SK-N-SH treated with all-trans-retinoic acid at 6 μM for 48 hours (cell line): ENCODE data around the gene EIF2B4.

ENCODE experiments used
- BACH2 ChIP-seq: fragments of 250-450 bp; sonication (Bioruptor Pico); IDR thresholded peaks from 2 replicates; pipeline ENCODE4 v1.9.0; 2021; ENCODE audit warnings: mild to moderate bottlenecking, borderline replicate concordance
- ESRRG ChIP-seq: fragments of 250-450 bp; sonication (Bioruptor Pico); IDR thresholded peaks from 2 replicates; pipeline ENCODE4 v1.6.1; 2021; ENCODE audit warnings: mild to moderate bottlenecking
- RARB ChIP-seq: fragments of 250-450 bp; sonication (Bioruptor Pico); IDR thresholded peaks from 2 replicates; pipeline ENCODE4 v1.8.0; 2021; ENCODE audit warnings: mild to moderate bottlenecking, moderate library complexity
- SNAI2 ChIP-seq: fragments of 250-450 bp; sonication (Bioruptor Pico); IDR thresholded peaks from 2 replicates; pipeline ENCODE4 v1.5.0; 2020; ENCODE audit warnings: mild to moderate bottlenecking, moderate library complexity
- ZC3H10 ChIP-seq: fragments of 250-450 bp; sonication (Bioruptor Pico); IDR thresholded peaks from 2 replicates; pipeline ENCODE4 v1.5.1; 2021; ENCODE audit warnings: mild to moderate bottlenecking, moderate library complexity
- TF ChIP-seq, protein P1 (sequence below): fragments of 250-450 bp; sonication (Bioruptor Pico); IDR thresholded peaks from 2 replicates; pipeline ENCODE4 v1.5.1; 2020; ENCODE audit warnings: low read depth, mild to moderate bottlenecking, moderate library complexity
- TF ChIP-seq, protein P2 (sequence below): fragments of 250-450 bp; sonication (Bioruptor Pico); IDR thresholded peaks from 2 replicates; pipeline ENCODE4 v1.5.0; 2020; ENCODE audit warnings: mild to moderate bottlenecking, moderate library complexity
- TF ChIP-seq, protein P3 (sequence below): fragments of 250-450 bp; sonication (Bioruptor Pico); IDR thresholded peaks from 2 replicates; pipeline ENCODE4 v1.8.0; 2021; ENCODE audit warnings: low read depth, mild to moderate bottlenecking, moderate library complexity, borderline replicate concordance
- TF ChIP-seq, protein P4 (sequence below): fragments of 250-450 bp; sonication (Bioruptor Pico); IDR thresholded peaks from 2 replicates; pipeline ENCODE4 v1.5.1; 2021; ENCODE audit warnings: mild to moderate bottlenecking, moderate library complexity

DNA sequence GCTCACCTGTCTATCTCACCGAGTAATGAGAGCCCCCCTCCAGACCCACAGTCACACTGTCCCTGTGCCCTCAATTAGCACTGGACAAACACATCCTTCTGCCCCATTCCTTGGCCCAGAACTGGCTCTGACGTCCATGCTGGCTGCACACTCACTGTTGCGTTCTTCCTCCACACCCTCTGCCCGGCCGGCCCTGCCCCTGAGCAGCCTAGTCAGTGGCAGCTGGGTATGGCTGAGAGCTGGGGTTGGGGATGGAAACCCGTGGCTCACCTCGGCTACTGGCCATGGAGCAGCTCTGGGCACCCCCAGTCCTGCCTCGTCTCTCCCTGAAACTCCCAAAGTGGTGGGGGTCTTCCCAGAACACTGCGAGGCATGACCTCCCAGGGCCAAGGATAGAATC, 55.4 kb downstream of the EIF2B4 start:
- TF ChIP-seq, protein P1, sequence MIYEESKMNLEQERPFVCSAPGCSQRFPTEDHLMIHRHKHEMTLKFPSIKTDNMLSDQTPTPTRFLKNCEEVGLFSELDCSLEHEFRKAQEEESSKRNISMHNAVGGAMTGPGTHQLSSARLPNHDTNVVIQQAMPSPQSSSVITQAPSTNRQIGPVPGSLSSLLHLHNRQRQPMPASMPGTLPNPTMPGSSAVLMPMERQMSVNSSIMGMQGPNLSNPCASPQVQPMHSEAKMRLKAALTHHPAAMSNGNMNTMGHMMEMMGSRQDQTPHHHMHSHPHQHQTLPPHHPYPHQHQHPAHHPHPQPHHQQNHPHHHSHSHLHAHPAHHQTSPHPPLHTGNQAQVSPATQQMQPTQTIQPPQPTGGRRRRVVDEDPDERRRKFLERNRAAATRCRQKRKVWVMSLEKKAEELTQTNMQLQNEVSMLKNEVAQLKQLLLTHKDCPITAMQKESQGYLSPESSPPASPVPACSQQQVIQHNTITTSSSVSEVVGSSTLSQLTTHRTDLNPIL = no peak
- TF ChIP-seq RARB (no peak), ZC3H10 (CRISPR knock-in tag) (no peak), SNAI2 (no peak), ESRRG (CRISPR knock-in tag) (no peak), BACH2 (CRISPR knock-in tag) (no peak)
- TF ChIP-seq, protein P2, sequence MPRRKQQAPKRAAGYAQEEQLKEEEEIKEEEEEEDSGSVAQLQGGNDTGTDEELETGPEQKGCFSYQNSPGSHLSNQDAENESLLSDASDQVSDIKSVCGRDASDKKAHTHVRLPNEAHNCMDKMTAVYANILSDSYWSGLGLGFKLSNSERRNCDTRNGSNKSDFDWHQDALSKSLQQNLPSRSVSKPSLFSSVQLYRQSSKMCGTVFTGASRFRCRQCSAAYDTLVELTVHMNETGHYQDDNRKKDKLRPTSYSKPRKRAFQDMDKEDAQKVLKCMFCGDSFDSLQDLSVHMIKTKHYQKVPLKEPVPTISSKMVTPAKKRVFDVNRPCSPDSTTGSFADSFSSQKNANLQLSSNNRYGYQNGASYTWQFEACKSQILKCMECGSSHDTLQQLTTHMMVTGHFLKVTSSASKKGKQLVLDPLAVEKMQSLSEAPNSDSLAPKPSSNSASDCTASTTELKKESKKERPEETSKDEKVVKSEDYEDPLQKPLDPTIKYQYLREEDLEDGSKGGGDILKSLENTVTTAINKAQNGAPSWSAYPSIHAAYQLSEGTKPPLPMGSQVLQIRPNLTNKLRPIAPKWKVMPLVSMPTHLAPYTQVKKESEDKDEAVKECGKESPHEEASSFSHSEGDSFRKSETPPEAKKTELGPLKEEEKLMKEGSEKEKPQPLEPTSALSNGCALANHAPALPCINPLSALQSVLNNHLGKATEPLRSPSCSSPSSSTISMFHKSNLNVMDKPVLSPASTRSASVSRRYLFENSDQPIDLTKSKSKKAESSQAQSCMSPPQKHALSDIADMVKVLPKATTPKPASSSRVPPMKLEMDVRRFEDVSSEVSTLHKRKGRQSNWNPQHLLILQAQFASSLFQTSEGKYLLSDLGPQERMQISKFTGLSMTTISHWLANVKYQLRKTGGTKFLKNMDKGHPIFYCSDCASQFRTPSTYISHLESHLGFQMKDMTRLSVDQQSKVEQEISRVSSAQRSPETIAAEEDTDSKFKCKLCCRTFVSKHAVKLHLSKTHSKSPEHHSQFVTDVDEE (CRISPR knock-in tag) = no peak
- TF ChIP-seq, protein P3, sequence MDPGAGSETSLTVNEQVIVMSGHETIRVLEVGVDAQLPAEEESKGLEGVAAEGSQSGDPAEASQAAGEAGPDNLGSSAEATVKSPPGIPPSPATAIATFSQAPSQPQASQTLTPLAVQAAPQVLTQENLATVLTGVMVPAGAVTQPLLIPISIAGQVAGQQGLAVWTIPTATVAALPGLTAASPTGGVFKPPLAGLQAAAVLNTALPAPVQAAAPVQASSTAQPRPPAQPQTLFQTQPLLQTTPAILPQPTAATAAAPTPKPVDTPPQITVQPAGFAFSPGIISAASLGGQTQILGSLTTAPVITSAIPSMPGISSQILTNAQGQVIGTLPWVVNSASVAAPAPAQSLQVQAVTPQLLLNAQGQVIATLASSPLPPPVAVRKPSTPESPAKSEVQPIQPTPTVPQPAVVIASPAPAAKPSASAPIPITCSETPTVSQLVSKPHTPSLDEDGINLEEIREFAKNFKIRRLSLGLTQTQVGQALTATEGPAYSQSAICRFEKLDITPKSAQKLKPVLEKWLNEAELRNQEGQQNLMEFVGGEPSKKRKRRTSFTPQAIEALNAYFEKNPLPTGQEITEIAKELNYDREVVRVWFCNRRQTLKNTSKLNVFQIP (CRISPR knock-in tag) = no peak
- TF ChIP-seq, protein P4, sequence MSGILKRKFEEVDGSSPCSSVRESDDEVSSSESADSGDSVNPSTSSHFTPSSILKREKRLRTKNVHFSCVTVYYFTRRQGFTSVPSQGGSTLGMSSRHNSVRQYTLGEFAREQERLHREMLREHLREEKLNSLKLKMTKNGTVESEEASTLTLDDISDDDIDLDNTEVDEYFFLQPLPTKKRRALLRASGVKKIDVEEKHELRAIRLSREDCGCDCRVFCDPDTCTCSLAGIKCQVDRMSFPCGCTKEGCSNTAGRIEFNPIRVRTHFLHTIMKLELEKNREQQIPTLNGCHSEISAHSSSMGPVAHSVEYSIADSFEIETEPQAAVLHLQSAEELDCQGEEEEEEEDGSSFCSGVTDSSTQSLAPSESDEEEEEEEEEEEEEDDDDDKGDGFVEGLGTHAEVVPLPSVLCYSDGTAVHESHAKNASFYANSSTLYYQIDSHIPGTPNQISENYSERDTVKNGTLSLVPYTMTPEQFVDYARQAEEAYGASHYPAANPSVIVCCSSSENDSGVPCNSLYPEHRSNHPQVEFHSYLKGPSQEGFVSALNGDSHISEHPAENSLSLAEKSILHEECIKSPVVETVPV (CRISPR knock-in tag) = no peak
